ENCODE results near the gene ASB18. TPM values are rescaled to one million over a fixed set of nuclear protein-coding genes. Genes with fewer than 3 reads are reported as not detected.

The ASB18 gene
- total RNA-seq, 4 donors from 2014 or later = not detected

DNA sequence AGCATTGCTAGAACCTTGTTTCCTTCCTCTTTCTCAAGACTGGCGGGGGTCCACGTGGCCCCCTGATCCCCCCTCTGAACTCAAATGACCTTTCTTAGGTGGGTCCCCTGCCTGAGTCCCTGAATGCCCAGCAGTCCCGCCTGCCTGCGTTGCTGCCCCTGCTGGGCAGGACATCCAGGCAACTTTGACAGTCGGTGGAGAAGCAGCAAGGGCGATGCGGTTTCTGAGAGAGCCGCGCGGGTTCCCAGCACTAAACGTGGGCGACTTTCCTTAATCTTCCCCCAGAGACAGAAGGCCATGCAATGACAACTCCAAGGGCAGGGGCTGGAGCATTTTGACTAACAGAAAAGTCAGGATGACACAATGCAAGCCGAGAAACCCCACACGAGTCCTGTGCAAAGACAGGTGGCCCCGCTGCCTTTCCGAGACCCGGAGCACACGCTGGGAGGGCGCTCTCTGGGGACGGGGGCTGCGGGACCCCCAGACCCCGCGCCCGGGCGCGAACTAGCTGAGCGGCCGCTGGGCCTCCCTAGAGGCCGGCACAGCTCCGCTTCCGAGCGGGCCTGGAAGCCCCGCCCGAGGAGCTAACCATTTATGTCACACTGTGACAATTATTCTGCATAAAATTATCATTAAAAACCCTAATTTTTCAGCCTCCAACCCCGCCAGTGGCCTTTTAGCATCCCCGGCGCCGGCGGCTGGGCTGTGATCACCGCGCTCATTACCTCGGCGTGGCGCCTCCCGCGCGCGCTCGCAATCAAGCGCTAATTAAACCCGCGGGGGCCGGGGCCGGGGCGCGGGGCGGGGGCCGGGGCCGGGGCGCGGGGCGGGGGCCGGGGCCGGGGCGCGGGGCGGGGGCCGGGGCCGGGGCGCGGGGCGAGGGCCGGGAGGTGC is 27.4 kb downstream of the ASB18 start:
- peaks cover 4 to 6% of the 10 kb centered on the region in 2 donors for H3K9me3 ChIP-seq
- intact Hi-C loops (cut with DNase I; ENCODE audit: low total_unique reads) = no loop called here
- H3K27me3 ChIP-seq = peaks cover 74% of the 10 kb centered on the region
- H3K4me3 ChIP-seq = peak overlapping the region in 1 of 4 donors; percentile 34
- no peak overlapping the region for H3K27ac ChIP-seq
- peaks cover 0 to 10% (median 0%) of the 10 kb centered on the region in 4 donors for H3K4me1 ChIP-seq
- WGBS, 2 donors (ENCODE audit: low coverage in 1 of 2) = 8% methylated on average over 50 of the region's 73 CpGs; no CpG with 5 or more reads in 1 of the 2 donors
- DNase-seq = no peak
- in situ Hi-C loops (cut with MboI; ENCODE audit: low pct_ligation_motif_present in 1 of 4, low pct_unique_long_range_greater_than_20kb in 1 of 4, low sequenced_read_pairs in 3 of 4) = no loop called here
- TF ChIP-seq, protein P1, sequence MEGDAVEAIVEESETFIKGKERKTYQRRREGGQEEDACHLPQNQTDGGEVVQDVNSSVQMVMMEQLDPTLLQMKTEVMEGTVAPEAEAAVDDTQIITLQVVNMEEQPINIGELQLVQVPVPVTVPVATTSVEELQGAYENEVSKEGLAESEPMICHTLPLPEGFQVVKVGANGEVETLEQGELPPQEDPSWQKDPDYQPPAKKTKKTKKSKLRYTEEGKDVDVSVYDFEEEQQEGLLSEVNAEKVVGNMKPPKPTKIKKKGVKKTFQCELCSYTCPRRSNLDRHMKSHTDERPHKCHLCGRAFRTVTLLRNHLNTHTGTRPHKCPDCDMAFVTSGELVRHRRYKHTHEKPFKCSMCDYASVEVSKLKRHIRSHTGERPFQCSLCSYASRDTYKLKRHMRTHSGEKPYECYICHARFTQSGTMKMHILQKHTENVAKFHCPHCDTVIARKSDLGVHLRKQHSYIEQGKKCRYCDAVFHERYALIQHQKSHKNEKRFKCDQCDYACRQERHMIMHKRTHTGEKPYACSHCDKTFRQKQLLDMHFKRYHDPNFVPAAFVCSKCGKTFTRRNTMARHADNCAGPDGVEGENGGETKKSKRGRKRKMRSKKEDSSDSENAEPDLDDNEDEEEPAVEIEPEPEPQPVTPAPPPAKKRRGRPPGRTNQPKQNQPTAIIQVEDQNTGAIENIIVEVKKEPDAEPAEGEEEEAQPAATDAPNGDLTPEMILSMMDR (IDR thresholded peaks at IDR 0.05) = no peak
- TF ChIP-seq POLR2AphosphoS5 (IDR thresholded peaks at IDR 0.05) (no peak), POLR2A (IDR thresholded peaks at IDR 0.05) (no peak), EP300 (IDR thresholded peaks at IDR 0.05; ENCODE audit: low read depth) (no peak)
- no peaks in the 10 kb centered on the region for H3K36me3 ChIP-seq

DNA sequence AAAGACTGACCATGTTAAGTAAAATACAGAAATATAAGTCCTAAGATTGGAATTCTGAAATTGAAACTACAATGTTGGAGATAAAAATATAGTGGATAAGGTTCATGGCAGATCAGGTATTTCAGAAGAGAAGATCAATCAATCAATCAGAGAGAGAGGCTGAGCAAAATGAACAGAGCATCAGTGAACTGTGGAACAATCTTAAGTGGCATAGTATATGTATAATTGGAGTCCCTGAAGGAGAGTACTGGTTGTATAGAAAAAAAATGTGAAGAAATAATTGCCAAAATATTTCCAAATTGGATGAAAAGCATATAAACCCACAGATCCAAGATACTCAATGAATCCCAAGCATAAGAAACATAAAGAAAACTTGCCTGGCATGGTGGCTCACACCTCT is 35.0 kb downstream of the ASB18 start:
- Histone ChIP-seq H3K27me3 (peaks cover 34% of the 10 kb centered on the region), H3K36me3 (no peaks in the 10 kb centered on the region), H3K4me1 (no peaks in the 10 kb centered on the region), H3K4me3 (no peak overlapping the region), H3K27ac (no peak overlapping the region), H3K9me3 (peaks cover 20 to 30% of the 10 kb centered on the region in 2 donors)
- TF ChIP-seq POLR2A (IDR thresholded peaks at IDR 0.05) = no peak
- TF ChIP-seq, protein P1 (IDR thresholded peaks at IDR 0.05) = no peak
- no peak for TF ChIP-seq EP300 (IDR thresholded peaks at IDR 0.05; ENCODE audit: low read depth)
- no peak for TF ChIP-seq POLR2AphosphoS5 (IDR thresholded peaks at IDR 0.05)
- in situ Hi-C loops (cut with MboI; ENCODE audit: low pct_ligation_motif_present in 1 of 4, low pct_unique_long_range_greater_than_20kb in 1 of 4, low sequenced_read_pairs in 3 of 4) (no loop called here), intact Hi-C loops (cut with DNase I; ENCODE audit: low total_unique reads) (no loop called here)
- DNase-seq = no peak

DNA sequence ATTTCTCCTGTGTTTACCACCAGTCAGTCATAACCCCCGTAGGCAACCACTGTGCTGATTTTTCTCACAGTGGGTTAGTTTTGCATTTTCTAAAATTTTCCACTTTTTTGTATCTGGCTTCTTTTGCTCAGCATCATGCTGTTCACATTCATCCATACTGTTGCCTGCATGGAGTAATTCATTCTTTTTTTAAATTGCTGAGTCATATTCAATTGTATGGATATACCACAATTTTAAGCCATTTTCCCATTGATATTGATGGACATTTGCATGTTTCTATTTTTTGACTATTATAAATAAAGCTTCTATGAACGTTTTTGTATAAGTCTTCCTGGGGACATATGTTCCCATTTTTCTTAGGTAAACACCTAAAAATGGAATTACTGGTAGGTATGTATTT is 40.5 kb downstream of the ASB18 start:
- in situ Hi-C loops (cut with MboI; ENCODE audit: low pct_ligation_motif_present in 1 of 4, low pct_unique_long_range_greater_than_20kb in 1 of 4, low sequenced_read_pairs in 3 of 4) = no loop called here

DNA sequence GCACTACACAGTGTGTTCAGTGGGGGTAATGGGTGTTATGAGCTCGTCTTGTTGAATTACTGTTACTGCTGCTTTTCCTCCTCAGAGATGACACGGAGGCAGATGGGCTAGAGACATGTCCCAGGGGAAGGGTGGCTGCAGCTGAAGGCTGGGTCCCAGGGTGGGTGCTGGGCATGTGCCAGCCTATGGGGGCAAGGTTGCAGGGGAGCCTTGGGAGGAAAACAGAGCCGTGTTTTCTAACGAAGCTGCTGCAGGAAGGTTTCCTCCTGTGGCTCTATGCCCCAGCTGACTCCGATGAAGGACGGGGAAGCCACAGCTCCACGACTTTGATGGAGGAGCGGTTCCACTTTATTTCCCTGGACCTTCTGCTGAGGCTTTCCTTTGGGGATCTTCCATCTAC is 42.4 kb downstream of the ASB18 start:
- DNase-seq = no peak
- no peaks in the 10 kb centered on the region for H3K36me3 ChIP-seq
- H3K4me1 ChIP-seq = no peaks in the 10 kb centered on the region
- H3K27ac ChIP-seq = no peak overlapping the region
- peaks cover 0 to 7% of the 10 kb centered on the region in 2 donors for H3K9me3 ChIP-seq
- in situ Hi-C loops (cut with MboI; ENCODE audit: low pct_ligation_motif_present in 1 of 4, low pct_unique_long_range_greater_than_20kb in 1 of 4, low sequenced_read_pairs in 3 of 4) (no loop called here), intact Hi-C loops (cut with DNase I; ENCODE audit: low total_unique reads) (no loop called here)
- TF ChIP-seq EP300 (IDR thresholded peaks at IDR 0.05; ENCODE audit: low read depth) (no peak), POLR2A (IDR thresholded peaks at IDR 0.05) (no peak), POLR2AphosphoS5 (IDR thresholded peaks at IDR 0.05) (no peak)
- TF ChIP-seq, protein P1 (IDR thresholded peaks at IDR 0.05) = no peak
- 87 to 96% methylated on average over 4 to 8 of the region's 8 CpGs for whole genome bisulfite sequencing, 2 donors (ENCODE audit: low coverage in 1 of 2)
- no peak overlapping the region for H3K4me3 ChIP-seq
- no peaks in the 10 kb centered on the region for H3K27me3 ChIP-seq

More for the DNA sequence above, 40.5 kb downstream of the ASB18 start:
- H3K27me3 ChIP-seq = no peaks in the 10 kb centered on the region
- intact Hi-C loops (cut with DNase I; ENCODE audit: low total_unique reads) = no loop called here
- H3K27ac ChIP-seq = no peak overlapping the region
- DNase-seq = no peak
- TF ChIP-seq EP300 (IDR thresholded peaks at IDR 0.05; ENCODE audit: low read depth) (no peak), POLR2AphosphoS5 (IDR thresholded peaks at IDR 0.05) (no peak), POLR2A (IDR thresholded peaks at IDR 0.05) (no peak)
- TF ChIP-seq, protein P1 (IDR thresholded peaks at IDR 0.05) = no peak
- no peak overlapping the region for H3K4me3 ChIP-seq
- 69 to 74% methylated on average over 2 of the region's 2 CpGs for WGBS, 2 donors (ENCODE audit: low coverage in 1 of 2)
- no peaks in the 10 kb centered on the region for H3K4me1 ChIP-seq
- peaks cover 6 to 7% of the 10 kb centered on the region in 2 donors for H3K9me3 ChIP-seq
- H3K36me3 ChIP-seq = no peaks in the 10 kb centered on the region

Measured in transverse colon (tissue), 4 donors.